OCI-LY3 (cell line): Measurements from ENCODE around the gene PRL.

Experiments
- H2AFZ ChIP-seq: fragments of 200-600, 300-600 bp; shearing (Covaris generic); 2 replicates; pipeline ENCODE4 v1.6.0; 2014; ENCODE audit warnings: antibody characterized with exemption, low read depth, low read length
- H3K27ac ChIP-seq: fragments of 200-600, 300-600 bp; sonication (generic); 2 replicates; pipeline ENCODE4 v1.5.1; 2014; ENCODE audit warnings: mild to moderate bottlenecking, low read length, moderate library complexity, mixed read lengths
- H3K27me3 ChIP-seq: fragments of 200-600, 300-600 bp; sonication (generic); 2 replicates; pipeline ENCODE4 v1.6.1; 2014; ENCODE audit warnings: low read depth, low read length, mixed read lengths
- H3K36me3 ChIP-seq: fragments of 200-600, 300-600 bp; sonication (generic); replicated peaks from 2 replicates; pipeline ENCODE3; 2014; ENCODE audit warnings: low read depth, low read length, mixed read lengths
- H3K4me1 ChIP-seq: fragments of 300-600, 200-600 bp; sonication (generic); 2 replicates; pipeline ENCODE4 v1.6.1; 2014; ENCODE audit warnings: low read length, mixed read lengths
- H3K4me2 ChIP-seq: fragments of 200-600, 300-600 bp; sonication (generic); 2 replicates; pipeline ENCODE4 v1.6.1; 2014; ENCODE audit warnings: low read length, mixed read lengths
- H3K4me3 ChIP-seq: fragments of 300-600, 200-600 bp; sonication (generic); 2 replicates; pipeline ENCODE4 v1.5.1; 2014; ENCODE audit warnings: antibody characterized with exemption, mild to moderate bottlenecking, low read length, moderate library complexity
- H3K79me2 ChIP-seq: fragments of 300-600, 200-600 bp; shearing (Covaris generic); 2 replicates; pipeline ENCODE4 v1.6.1; 2014; ENCODE audit warnings: mild to moderate bottlenecking, low read length, mixed read lengths
- H3K9ac ChIP-seq: fragments of 300-600, 200-600 bp; shearing (Covaris generic); 2 replicates; pipeline ENCODE4 v1.6.0; 2014; ENCODE audit warnings: mild to moderate bottlenecking, low read length, moderate library complexity
- H3K9me3 ChIP-seq: fragments of 200-600, 300-600 bp; shearing (Covaris generic); 2 replicates; pipeline ENCODE4 v1.6.1; 2014; ENCODE audit warnings: low read length, mixed read lengths; ENCODE audit not compliant: insufficient read depth
- H4K20me1 ChIP-seq: fragments of 200-600, 300-600 bp; sonication (generic); 2 replicates; pipeline ENCODE4 v1.6.1; 2016; ENCODE audit warnings: low read length, mixed read lengths; ENCODE audit not compliant: insufficient read depth
- EZH2phosphoT487 ChIP-seq: fragments of 200-600 bp; shearing (Covaris generic); IDR thresholded peaks from 2 replicates; pipeline ENCODE4 v1.6.1; 2018; ENCODE audit warnings: antibody characterized with exemption, mixed run types, low read depth
- TF ChIP-seq, protein P1 (sequence below): fragments of 200-600, 300-600 bp; sonication (generic); IDR thresholded peaks from 2 replicates; pipeline ENCODE4 v1.5.1; 2014; ENCODE audit warnings: antibody characterized with exemption, low read length, low read depth

PRL gene

DNA sequence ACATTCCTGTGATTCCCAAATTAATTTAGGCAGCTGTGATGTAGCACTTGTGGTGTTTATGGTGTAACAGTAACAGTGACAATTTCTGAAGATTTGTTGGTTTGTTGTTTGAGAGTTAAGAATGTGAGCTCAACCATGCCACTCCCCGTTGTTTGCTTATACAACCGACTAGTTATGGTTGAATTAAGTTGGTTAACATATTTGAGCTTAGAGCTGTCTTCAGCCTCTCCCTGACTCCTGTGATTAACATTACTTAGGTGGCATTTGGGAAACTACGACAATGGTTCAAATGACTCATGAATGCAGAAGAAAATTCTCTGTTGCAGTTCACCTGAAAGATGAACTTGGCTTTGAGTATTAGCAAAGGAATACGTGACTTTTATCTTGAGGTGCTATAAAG lies 35.9 kb upstream of the PRL start:
- H3K27ac ChIP-seq = no peak overlapping the region
- no peak overlapping the region for H3K9ac ChIP-seq

DNA sequence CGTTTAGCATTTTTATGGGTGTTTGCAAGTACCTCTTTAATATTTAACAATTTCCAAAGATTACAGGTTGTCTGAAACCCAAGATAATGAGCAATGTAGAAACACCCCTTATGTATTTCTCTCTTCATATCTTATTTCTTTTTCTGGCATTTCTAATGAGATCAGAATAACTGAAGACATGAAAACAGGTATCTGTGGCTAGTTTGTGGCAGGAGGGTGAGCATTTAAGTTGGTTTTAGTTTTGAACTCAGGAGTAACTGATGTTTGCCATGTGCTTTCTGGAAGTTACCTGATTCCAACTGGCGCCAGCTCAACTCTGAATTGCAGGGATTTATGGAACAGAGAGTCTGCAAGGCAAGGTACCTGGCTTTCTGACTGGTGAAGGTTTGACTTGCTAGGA lies 35.4 kb upstream of the PRL start:
- TF ChIP-seq EZH2phosphoT487 = no peak
- TF ChIP-seq, protein P1, sequence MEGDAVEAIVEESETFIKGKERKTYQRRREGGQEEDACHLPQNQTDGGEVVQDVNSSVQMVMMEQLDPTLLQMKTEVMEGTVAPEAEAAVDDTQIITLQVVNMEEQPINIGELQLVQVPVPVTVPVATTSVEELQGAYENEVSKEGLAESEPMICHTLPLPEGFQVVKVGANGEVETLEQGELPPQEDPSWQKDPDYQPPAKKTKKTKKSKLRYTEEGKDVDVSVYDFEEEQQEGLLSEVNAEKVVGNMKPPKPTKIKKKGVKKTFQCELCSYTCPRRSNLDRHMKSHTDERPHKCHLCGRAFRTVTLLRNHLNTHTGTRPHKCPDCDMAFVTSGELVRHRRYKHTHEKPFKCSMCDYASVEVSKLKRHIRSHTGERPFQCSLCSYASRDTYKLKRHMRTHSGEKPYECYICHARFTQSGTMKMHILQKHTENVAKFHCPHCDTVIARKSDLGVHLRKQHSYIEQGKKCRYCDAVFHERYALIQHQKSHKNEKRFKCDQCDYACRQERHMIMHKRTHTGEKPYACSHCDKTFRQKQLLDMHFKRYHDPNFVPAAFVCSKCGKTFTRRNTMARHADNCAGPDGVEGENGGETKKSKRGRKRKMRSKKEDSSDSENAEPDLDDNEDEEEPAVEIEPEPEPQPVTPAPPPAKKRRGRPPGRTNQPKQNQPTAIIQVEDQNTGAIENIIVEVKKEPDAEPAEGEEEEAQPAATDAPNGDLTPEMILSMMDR = no peak
- Histone ChIP-seq H3K4me3 (no peak overlapping the region), H3K4me1 (no peaks in the 10 kb centered on the region), H3K27ac (no peak overlapping the region), H3K27me3 (no peaks in the 10 kb centered on the region), H4K20me1 (no peaks in the 10 kb centered on the region), H3K9me3 (no peaks in the 10 kb centered on the region), H2AFZ (no peak overlapping the region), H3K79me2 (no peaks in the 10 kb centered on the region), H3K36me3 (no peaks in the 10 kb centered on the region), H3K4me2 (no peak overlapping the region), H3K9ac (no peak overlapping the region)

More for the DNA sequence above, 35.9 kb upstream of the PRL start:
- Histone ChIP-seq H3K9me3 (no peaks in the 10 kb centered on the region), H3K27me3 (no peaks in the 10 kb centered on the region), H3K4me1 (no peaks in the 10 kb centered on the region), H3K36me3 (no peaks in the 10 kb centered on the region), H4K20me1 (no peaks in the 10 kb centered on the region), H3K4me3 (no peak overlapping the region), H2AFZ (no peak overlapping the region), H3K4me2 (no peak overlapping the region), H3K79me2 (no peaks in the 10 kb centered on the region)
- TF ChIP-seq, protein P1 = no peak
- TF ChIP-seq EZH2phosphoT487 = no peak

DNA sequence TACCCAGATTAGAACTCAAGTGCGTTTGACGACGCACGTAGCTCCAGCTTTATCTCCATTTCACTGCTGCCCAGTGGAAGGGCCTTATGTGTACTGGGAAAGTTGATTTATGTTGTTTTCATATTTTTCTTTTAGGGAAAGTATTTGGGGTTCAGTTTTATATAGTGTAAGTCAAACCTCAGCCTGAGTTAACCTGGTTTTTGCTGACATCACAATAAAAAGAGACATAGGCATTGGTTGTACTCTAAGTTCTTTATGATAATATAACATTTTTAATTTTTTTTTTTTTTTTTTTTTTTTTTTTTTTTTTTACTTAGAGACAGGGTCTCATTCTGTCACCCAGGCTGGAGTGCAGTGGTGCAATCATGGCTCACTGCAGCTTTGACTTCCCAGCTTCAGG lies 34.1 kb upstream of the PRL start:
- Histone ChIP-seq H3K4me3 (no peak overlapping the region), H2AFZ (no peak overlapping the region), H3K9me3 (no peaks in the 10 kb centered on the region), H3K4me2 (no peak overlapping the region), H3K9ac (no peak overlapping the region), H3K4me1 (no peaks in the 10 kb centered on the region), H3K27me3 (no peaks in the 10 kb centered on the region), H3K79me2 (no peaks in the 10 kb centered on the region), H4K20me1 (no peaks in the 10 kb centered on the region), H3K27ac (no peak overlapping the region), H3K36me3 (no peaks in the 10 kb centered on the region)
- TF ChIP-seq EZH2phosphoT487 = no peak
- TF ChIP-seq, protein P1 = no peak

DNA sequence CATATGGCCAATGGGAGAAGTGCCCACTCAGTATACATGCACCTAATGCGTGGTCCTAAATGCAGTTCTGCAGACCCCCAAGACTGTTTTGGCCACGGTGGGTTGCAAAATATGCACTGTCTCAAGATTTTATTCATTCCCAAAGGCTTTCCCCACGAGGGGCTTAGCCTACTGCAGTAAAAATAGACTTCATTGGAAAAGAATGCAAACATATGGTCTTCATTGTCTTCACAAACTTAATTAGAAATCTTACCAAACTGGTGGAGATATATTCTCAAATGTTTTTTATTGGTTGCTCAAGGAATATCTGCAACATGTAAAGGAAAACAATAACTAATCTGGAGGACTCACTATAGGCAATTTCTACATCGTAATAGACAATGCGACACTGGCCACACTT lies 31.6 kb upstream of the PRL start:
- Histone ChIP-seq H3K36me3 (no peaks in the 10 kb centered on the region), H3K27ac (no peak overlapping the region), H2AFZ (no peak overlapping the region), H3K9ac (no peak overlapping the region), H3K4me3 (no peak overlapping the region), H3K4me2 (no peak overlapping the region), H4K20me1 (no peaks in the 10 kb centered on the region), H3K79me2 (no peaks in the 10 kb centered on the region), H3K4me1 (no peaks in the 10 kb centered on the region), H3K9me3 (no peaks in the 10 kb centered on the region), H3K27me3 (no peaks in the 10 kb centered on the region)
- TF ChIP-seq, protein P1 = no peak
- no peak for TF ChIP-seq EZH2phosphoT487
